K562 (cell line): ENCODE data around the gene PTPRE.

ENCODE experiments used
- CEBPB ChIP-seq: fragments of 450-650 bp; IDR thresholded peaks from 2 replicates; pipeline ENCODE4 v1.6.1; 2016; ENCODE audit warnings: missing genetic modification characterization, missing compliant biosample characterization
- POLR2AphosphoS5 ChIP-seq: IDR thresholded peaks from 2 replicates; pipeline ENCODE4 v1.6.1; 2011; ENCODE audit warnings: mild to moderate bottlenecking, low read depth, low read length, moderate library complexity; ENCODE audit not compliant: control insufficient read depth, insufficient read depth
- TF ChIP-seq, protein P1 (sequence below): fragments of 200-800 bp; sonication (Bioruptor generic); IDR thresholded peaks from 2 replicates; pipeline ENCODE4 v1.6.1; 2016; ENCODE audit warnings: missing genetic modification characterization, missing compliant biosample characterization

DNA sequence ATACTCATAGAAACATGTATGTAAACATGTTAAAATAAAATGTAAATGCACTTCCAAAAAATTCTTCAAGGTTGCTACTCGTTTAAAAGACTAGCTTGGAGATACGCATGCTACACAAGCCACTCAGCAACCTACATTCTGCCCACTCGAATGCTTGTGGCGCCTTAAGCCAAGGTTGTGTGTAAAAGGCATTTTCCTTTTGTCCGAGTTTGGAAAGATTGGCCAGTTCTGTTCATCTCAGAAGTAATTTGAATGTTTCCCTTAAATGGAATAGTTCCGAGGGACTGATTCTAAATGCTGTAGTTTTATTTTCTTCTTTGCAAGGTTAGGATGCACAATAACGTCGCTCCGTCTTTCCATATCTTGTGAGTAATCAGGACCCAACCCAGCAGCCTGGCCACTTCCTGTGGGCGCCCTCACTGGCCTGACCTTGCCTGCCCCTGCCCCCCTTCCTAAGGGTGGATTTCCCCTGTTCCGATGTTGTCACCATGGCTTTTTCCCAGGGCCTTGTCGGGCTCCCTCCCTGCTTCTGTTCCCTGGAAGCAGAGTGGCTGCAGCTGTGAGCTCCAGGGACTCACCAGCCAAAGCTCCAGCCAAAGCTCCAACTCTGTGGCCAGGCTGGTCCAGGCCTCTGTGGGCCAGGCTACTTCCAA is 70.6 kb downstream of the PTPRE start:
- no peak for TF ChIP-seq CEBPB (tag)
- TF ChIP-seq, protein P1, sequence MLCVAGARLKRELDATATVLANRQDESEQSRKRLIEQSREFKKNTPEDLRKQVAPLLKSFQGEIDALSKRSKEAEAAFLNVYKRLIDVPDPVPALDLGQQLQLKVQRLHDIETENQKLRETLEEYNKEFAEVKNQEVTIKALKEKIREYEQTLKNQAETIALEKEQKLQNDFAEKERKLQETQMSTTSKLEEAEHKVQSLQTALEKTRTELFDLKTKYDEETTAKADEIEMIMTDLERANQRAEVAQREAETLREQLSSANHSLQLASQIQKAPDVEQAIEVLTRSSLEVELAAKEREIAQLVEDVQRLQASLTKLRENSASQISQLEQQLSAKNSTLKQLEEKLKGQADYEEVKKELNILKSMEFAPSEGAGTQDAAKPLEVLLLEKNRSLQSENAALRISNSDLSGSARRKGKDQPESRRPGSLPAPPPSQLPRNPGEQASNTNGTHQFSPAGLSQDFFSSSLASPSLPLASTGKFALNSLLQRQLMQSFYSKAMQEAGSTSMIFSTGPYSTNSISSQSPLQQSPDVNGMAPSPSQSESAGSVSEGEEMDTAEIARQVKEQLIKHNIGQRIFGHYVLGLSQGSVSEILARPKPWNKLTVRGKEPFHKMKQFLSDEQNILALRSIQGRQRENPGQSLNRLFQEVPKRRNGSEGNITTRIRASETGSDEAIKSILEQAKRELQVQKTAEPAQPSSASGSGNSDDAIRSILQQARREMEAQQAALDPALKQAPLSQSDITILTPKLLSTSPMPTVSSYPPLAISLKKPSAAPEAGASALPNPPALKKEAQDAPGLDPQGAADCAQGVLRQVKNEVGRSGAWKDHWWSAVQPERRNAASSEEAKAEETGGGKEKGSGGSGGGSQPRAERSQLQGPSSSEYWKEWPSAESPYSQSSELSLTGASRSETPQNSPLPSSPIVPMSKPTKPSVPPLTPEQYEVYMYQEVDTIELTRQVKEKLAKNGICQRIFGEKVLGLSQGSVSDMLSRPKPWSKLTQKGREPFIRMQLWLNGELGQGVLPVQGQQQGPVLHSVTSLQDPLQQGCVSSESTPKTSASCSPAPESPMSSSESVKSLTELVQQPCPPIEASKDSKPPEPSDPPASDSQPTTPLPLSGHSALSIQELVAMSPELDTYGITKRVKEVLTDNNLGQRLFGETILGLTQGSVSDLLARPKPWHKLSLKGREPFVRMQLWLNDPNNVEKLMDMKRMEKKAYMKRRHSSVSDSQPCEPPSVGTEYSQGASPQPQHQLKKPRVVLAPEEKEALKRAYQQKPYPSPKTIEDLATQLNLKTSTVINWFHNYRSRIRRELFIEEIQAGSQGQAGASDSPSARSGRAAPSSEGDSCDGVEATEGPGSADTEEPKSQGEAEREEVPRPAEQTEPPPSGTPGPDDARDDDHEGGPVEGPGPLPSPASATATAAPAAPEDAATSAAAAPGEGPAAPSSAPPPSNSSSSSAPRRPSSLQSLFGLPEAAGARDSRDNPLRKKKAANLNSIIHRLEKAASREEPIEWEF (CRISPR knock-in tag) = no peak
- no peak for TF ChIP-seq POLR2AphosphoS5
